ENCODE measurements around the gene C22orf23.
"Not testable (repeated sequence)": the region's sequence is repeated elsewhere in the genome, so short reads cannot be mapped to it uniquely, and the experiment has no call there.

DNA sequence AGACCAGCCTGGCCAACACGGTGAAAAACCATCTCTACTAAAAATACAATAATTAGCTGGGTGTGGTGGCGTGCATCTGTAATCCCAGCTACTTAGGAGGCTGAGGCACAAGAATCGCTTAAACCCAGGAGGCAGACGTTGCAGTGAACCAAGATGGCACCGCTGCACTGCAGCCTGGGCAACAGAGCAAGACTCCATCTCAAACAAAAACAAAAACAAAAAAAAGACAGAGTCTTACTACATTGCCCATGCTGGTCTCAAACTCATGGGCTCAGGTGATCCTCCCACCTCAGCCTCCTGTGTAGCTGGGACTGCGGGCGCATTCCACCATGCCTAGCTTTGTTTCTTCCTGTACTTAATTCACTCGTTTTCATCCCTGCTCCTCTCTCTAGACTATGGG lies 22.6 kb upstream of the C22orf23 start:
- TF ChIP-seq, protein P1, sequence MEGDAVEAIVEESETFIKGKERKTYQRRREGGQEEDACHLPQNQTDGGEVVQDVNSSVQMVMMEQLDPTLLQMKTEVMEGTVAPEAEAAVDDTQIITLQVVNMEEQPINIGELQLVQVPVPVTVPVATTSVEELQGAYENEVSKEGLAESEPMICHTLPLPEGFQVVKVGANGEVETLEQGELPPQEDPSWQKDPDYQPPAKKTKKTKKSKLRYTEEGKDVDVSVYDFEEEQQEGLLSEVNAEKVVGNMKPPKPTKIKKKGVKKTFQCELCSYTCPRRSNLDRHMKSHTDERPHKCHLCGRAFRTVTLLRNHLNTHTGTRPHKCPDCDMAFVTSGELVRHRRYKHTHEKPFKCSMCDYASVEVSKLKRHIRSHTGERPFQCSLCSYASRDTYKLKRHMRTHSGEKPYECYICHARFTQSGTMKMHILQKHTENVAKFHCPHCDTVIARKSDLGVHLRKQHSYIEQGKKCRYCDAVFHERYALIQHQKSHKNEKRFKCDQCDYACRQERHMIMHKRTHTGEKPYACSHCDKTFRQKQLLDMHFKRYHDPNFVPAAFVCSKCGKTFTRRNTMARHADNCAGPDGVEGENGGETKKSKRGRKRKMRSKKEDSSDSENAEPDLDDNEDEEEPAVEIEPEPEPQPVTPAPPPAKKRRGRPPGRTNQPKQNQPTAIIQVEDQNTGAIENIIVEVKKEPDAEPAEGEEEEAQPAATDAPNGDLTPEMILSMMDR (conservative IDR thresholded peaks at IDR 0.05): not testable (repeated sequence)
- not testable (repeated sequence) for TF ChIP-seq EZH2 (IDR thresholded peaks at IDR 0.05; ENCODE audit: low read depth)
